Caco-2 (cell line): ENCODE results near the gene FAM174C. TPM values are rescaled to one million over a fixed set of nuclear protein-coding genes. Genes with fewer than 3 reads are reported as not detected.
A peak's percentile ranks its signal among the peaks of the same experiment; 100 is the strongest.

Source experiments
- BruUV-seq: library from RNA; stranded (reverse); fragments of 400-500 nt; replicated peaks from 2 replicates; lab custom pipeline; 2021; lab: Mats Ljungman, UMichigan
- CTCF ChIA-PET: fragments of 300-600 bp; sonication (Branson Sonifier 250); formaldehyde crosslinking; loops from one replicate; lab custom pipeline; 2022; ENCODE audit warnings: antibody characterized with exemption; lab: Charles Lee
- POLR2A ChIA-PET: fragments of 300-600 bp; sonication (Branson Sonifier 250); formaldehyde crosslinking; loops from one replicate; lab custom pipeline; 2022; ENCODE audit warnings: antibody characterized with exemption; lab: Charles Lee
- DNase-seq, 2 experiments: peaks; one replicate each; pipeline versions ENCODE4 v3.0.0 to v3.0.0-alpha.2; 2020 to 2022
- H3K27me3 ChIP-seq: replicated peaks from 2 replicates; pipeline ENCODE4 v1.6.0; 2011; ENCODE audit warnings: low read length; ENCODE audit not compliant: control insufficient read depth, insufficient read depth
- H3K36me3 ChIP-seq: 2 replicates; pipeline ENCODE4 v1.5.1; 2011; ENCODE audit warnings: low read length; ENCODE audit not compliant: control insufficient read depth, insufficient read depth
- H3K4me1 ChIP-seq: fragments of 250-450 bp; sonication (Bioruptor Pico); 2 replicates; pipeline ENCODE4 v1.5.1; 2020; ENCODE audit warnings: mild to moderate bottlenecking
- H3K4me3 ChIP-seq: 2 replicates; pipeline ENCODE4 v1.5.1; 2011; ENCODE audit warnings: low read depth, mild to moderate bottlenecking, control low read depth, low read length
- H3K9me3 ChIP-seq: fragments of 250-450 bp; sonication (Bioruptor Pico); 2 replicates; pipeline ENCODE4 v1.5.1; 2020; ENCODE audit warnings: mild to moderate bottlenecking, moderate library complexity
- H3K27ac Mint-ChIP-seq: one replicate; pipeline ENCODE4 v1.8.0; 2022; ENCODE audit warnings: mixed read lengths; ENCODE audit not compliant: unreplicated experiment
- H3K27me3 Mint-ChIP-seq: one replicate; pipeline ENCODE4 v1.8.0; 2022; ENCODE audit warnings: mixed read lengths; ENCODE audit not compliant: insufficient read depth, unreplicated experiment
- H3K36me3 Mint-ChIP-seq: one replicate; pipeline ENCODE4 v1.8.0; 2022; ENCODE audit warnings: mild to moderate bottlenecking, mixed read lengths; ENCODE audit not compliant: insufficient read depth, unreplicated experiment
- H3K4me1 Mint-ChIP-seq: one replicate; pipeline ENCODE4 v1.8.0; 2022; ENCODE audit warnings: low read depth, mixed read lengths; ENCODE audit not compliant: unreplicated experiment
- H3K4me3 Mint-ChIP-seq: one replicate; pipeline ENCODE4 v1.8.0; 2022; ENCODE audit warnings: mild to moderate bottlenecking, moderate library complexity, mixed read lengths; ENCODE audit not compliant: unreplicated experiment
- H3K9me3 Mint-ChIP-seq: one replicate; pipeline ENCODE4 v1.8.0; 2022; ENCODE audit warnings: mixed read lengths; ENCODE audit not compliant: unreplicated experiment
- CTCF ChIP-seq, 2 experiments: fragments of 200-600 bp in 1 of 2; IDR thresholded peaks; 1 replicate in 1 of 2; 2 replicates in 1 of 2; pipeline versions ENCODE4 v1.5.1 to v1.8.0; 2011 to 2022; ENCODE audit warnings: antibody characterized with exemption in 1 of 2, control low read depth in 1 of 2, inconsistent platforms in 1 of 2, low read depth in 1 of 2, low read length in 1 of 2, mild to moderate bottlenecking in 1 of 2, moderate library complexity in 1 of 2; ENCODE audit not compliant: insufficient read depth in 1 of 2, severe bottlenecking in 1 of 2, unreplicated experiment in 1 of 2
- intact Hi-C: fragments of 100-400 bp; cut with micrococcal nuclease; formaldehyde crosslinking; loops from one replicate; pipeline ENCODE4 v1.10.0; 2022; ENCODE audit not compliant: unreplicated experiment
- total RNA-seq: library from RNA; stranded (reverse); gene quantifications from 2 replicates; pipeline ENCODE4 v1.2.3, GENCODE V29; 2022

FAM174C gene
- total RNA-seq, 1 experiment from 2014 or later: 51.0 TPM

DNA sequence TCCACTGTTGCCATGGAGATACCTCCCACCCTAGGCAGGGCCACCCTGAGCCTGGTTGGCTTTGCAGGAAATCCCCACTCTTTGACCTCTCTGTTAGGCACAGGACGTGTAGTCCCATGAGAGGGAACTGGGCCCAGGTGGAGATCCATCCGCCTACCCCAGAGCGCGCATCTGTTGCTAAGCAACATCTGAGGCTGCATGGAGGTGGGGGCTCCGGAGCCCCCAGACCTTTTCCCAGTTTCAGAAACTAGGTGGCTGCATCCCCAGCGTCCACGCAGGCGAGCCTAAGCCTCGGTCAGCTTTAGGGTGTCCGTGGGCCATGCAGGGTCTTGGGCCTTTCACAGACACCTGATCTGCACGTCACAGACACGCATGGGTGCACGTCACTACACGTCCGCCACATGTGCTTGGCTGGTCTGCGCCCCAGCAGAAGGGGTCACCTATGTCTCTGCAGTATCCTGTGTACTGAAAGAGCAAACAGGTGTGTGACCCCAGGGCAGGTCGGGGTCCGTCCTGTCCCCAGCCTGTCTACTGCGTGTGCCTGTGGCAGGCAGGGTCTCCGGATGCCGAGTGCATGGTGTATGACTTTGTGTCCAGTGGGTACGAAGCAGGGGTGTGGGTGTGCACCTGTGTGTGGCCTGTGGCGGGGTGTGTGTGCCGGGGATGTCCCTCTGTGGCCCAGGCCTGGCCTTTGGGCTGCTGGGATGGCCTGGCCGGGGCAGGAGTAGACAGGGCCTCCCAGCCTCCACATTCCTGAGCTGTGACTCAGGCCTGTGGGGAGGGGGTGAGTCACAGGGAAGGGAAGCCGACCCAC, 10.3 kb upstream of the FAM174C start:
- intact Hi-C loops: no loop called here
- Histone ChIP-seq H3K4me3 (peak overlapping the region; percentile 8), H3K36me3 (no peaks in the 10 kb centered on the region), H3K27me3 (no peaks in the 10 kb centered on the region), H3K9me3 (no peaks in the 10 kb centered on the region), H3K4me1 (peaks cover 58% of the 10 kb centered on the region)
- H3K9me3 Mint-ChIP-seq: no peaks in the 10 kb centered on the region
- ChIA-PET CTCF (interaction anchor here (0.7 to 5.4 kb wide), 3 partner anchors 12 to 20 kb away, joined by 4 to 440 read pairs (median 37); no protein-coding TSS in a partner anchor), POLR2A (interaction anchor here (0.8 to 3.5 kb wide), 4 partner anchors 10 to 20 kb away, joined by 4 to 70 read pairs (median 20); partner anchors contain the start of genes FAM174C and MIDN)
- peaks cover 70% of the 10 kb centered on the region for H3K36me3 Mint-ChIP-seq
- no peak for TF ChIP-seq CTCF (IDR thresholded peaks at IDR 0.05; ENCODE audit: insufficient read depth in 1 of 2, low read depth in 1 of 2, low read length in 1 of 2, severe bottlenecking in 1 of 2, unreplicated experiment in 1 of 2)
- BruUV-seq: TSS peak; percentile 12
- peak; percentile 91 to 92 for DNase-seq
- H3K27me3 Mint-ChIP-seq: no peaks in the 10 kb centered on the region
- peaks cover 35% of the 10 kb centered on the region for H3K4me1 Mint-ChIP-seq
- peak overlapping the region; percentile 97 for H3K27ac Mint-ChIP-seq
- peak overlapping the region; percentile 79 for H3K4me3 Mint-ChIP-seq

- POLR2A ChIA-PET: interaction anchor here (0.8 to 3.5 kb wide), 4 partner anchors 10 to 21 kb away, joined by 4 to 70 read pairs (median 20); partner anchors contain the start of genes FAM174C and MIDN
- peak overlapping the region; percentile 97 for H3K27ac Mint-ChIP-seq
- H3K9me3 Mint-ChIP-seq: no peaks in the 10 kb centered on the region
- peaks cover 70% of the 10 kb centered on the region for H3K36me3 Mint-ChIP-seq
- intact Hi-C loops: loop anchor here (1.0 kb wide), 1 partner anchor 12 kb away; no protein-coding TSS in a partner anchor
- no peak for TF ChIP-seq CTCF (IDR thresholded peaks at IDR 0.05; ENCODE audit: insufficient read depth in 1 of 2, low read depth in 1 of 2, low read length in 1 of 2, severe bottlenecking in 1 of 2, unreplicated experiment in 1 of 2)
- peaks cover 58% of the 10 kb centered on the region for H3K4me1 ChIP-seq
- H3K27me3 Mint-ChIP-seq: no peaks in the 10 kb centered on the region
- no peaks in the 10 kb centered on the region for H3K27me3 ChIP-seq
- BruUV-seq: no TSS peak
- CTCF ChIA-PET: interaction anchor here (0.7 to 5.4 kb wide), 6 partner anchors 12 to 200 kb away, joined by 4 to 440 read pairs (median 14); partner anchors contain the start of gene ATP5F1D
- H3K4me3 ChIP-seq: peak overlapping the region; percentile 58
- peak in 1 of 2 experiments; percentile 59 for DNase-seq
- peaks cover 39% of the 10 kb centered on the region for H3K4me1 Mint-ChIP-seq
- H3K9me3 ChIP-seq: no peaks in the 10 kb centered on the region
- peak overlapping the region; percentile 79 for H3K4me3 Mint-ChIP-seq
- H3K36me3 ChIP-seq: no peaks in the 10 kb centered on the region
Measured at GRCh38 chr19:1265615-1266128, 9.7 kb upstream of the FAM174C start.
